ENCODE measurements around the gene UTRN.

Gene UTRN

GRCh38 chr6:144314003-144314485 is 28.9 kb downstream of the UTRN start:
- DNase-seq (ENCODE audit: low read depth) = peak; percentile 58

GRCh38 chr6:144314562-144314961 is 29.4 kb downstream of the UTRN start:
- DNase-seq (ENCODE audit: low read depth) = no peak

GRCh38 chr6:144315226-144315980 is 30.3 kb downstream of the UTRN start:
- DNase-seq (ENCODE audit: low read depth) = no peak

- no peak for DNase-seq (ENCODE audit: low read depth)
Observed at GRCh38 chr6:144315981-144316861, 31.1 kb downstream of the UTRN start.

GRCh38 chr6:144316862-144317195 is 31.7 kb downstream of the UTRN start:
- no peak for DNase-seq (ENCODE audit: low read depth)

- peak; percentile 62 for DNase-seq (ENCODE audit: low read depth)
Observed at GRCh38 chr6:144317736-144318135, 32.6 kb downstream of the UTRN start.

GRCh38 chr6:144319211-144319610 is 34.1 kb downstream of the UTRN start:
- DNase-seq (ENCODE audit: low read depth) = peak; percentile 33

- DNase-seq (ENCODE audit: low read depth) = no peak
Observed at GRCh38 chr6:144320741-144321140, 35.6 kb downstream of the UTRN start.

- peak; percentile 75 for DNase-seq (ENCODE audit: low read depth)
Observed at GRCh38 chr6:144321839-144322591, 36.9 kb downstream of the UTRN start.

- DNase-seq (ENCODE audit: low read depth) = no peak
Observed at GRCh38 chr6:144325232-144325631, 40.1 kb downstream of the UTRN start.

- DNase-seq (ENCODE audit: low read depth) = no peak
Observed at GRCh38 chr6:144326393-144326792, 41.3 kb downstream of the UTRN start.

- DNase-seq (ENCODE audit: low read depth) = no peak
Observed at GRCh38 chr6:144327081-144327480, 41.9 kb downstream of the UTRN start.

- DNase-seq (ENCODE audit: low read depth) = no peak
Observed at GRCh38 chr6:144330017-144330987, 45.2 kb downstream of the UTRN start.

- DNase-seq (ENCODE audit: low read depth) = no peak
Observed at GRCh38 chr6:144331491-144331969, 46.4 kb downstream of the UTRN start.

GRCh38 chr6:144332177-144332576 is 47.0 kb downstream of the UTRN start:
- no peak for DNase-seq (ENCODE audit: low read depth)

GRCh38 chr6:144334150-144334708 is 49.1 kb downstream of the UTRN start:
- no peak for DNase-seq (ENCODE audit: low read depth)

Data from fibroblast of gingiva (primary cell).